K562 (cell line): ENCODE results near the gene WWC2. TPM values are rescaled to one million over a fixed set of nuclear protein-coding genes. Genes with fewer than 3 reads are reported as not detected.

Experiments
- ATAC-seq: fragments of 200-7000 bp; cut with Tn5 transposase; 3 replicates; pipeline ENCODE4 v1.9.1; 2020; ENCODE audit warnings: moderate library complexity
- BruUV-seq: library from RNA; stranded (reverse); fragments of 400-500 nt; replicated peaks from 2 replicates; lab custom pipeline; 2021; lab: Mats Ljungman, UMichigan
- CTCF ChIA-PET: fragments of 300-600 bp; formaldehyde crosslinking; extraction: SDS; loops from one replicate; lab custom pipeline; 2021; ENCODE audit warnings: low intra/inter-chr PET ratio; lab: Yijun Ruan, JAX
- POLR2A ChIA-PET: fragments of 300-600, 350-650 bp; sonication (Branson Sonifier 250); formaldehyde crosslinking; extraction: SDS; loops from one replicate; lab custom pipeline; 2021; ENCODE audit warnings: antibody characterized with exemption, inconsistent platforms; lab: Yijun Ruan, JAX
- DNase-seq, 4 experiments: peaks; one replicate each; pipeline versions ENCODE4 v3.0.0 to v3.0.0-alpha.2; 2011 to 2018; ENCODE audit warnings: low spot score in 3 of 4, mixed read lengths in 3 of 4; ENCODE audit errors: extremely low read depth in 1 of 4
- FAIRE-seq: peaks from 2 replicates; lab custom pipeline; 2011; peaks lifted over from hg19 to GRCh38; lab: Jason Lieb, UNC
- H2AFZ ChIP-seq: 2 replicates; pipeline ENCODE4 v1.6.0; 2011; ENCODE audit warnings: low read depth, low read length, control low read depth, inconsistent platforms
- H3K27ac ChIP-seq: fragments of 200-600 bp; 3 replicates; pipeline ENCODE4 v1.8.0; 2011; ENCODE audit warnings: low read depth, mild to moderate bottlenecking, control low read depth, inconsistent platforms, low read length, moderate library complexity, mixed read lengths; ENCODE audit errors: extremely low read depth
- H3K27me3 ChIP-seq, 2 experiments: fragments of 300-600 bp in 1 of 2; 2 replicates in 1 of 2; 3 replicates in 1 of 2; pipeline versions ENCODE4 v1.6.0 to v1.8.0; 2011; ENCODE audit warnings: inconsistent platforms in 2 of 2, low read length in 2 of 2, mild to moderate bottlenecking in 1 of 2, mixed read lengths in 1 of 2, moderate library complexity in 1 of 2; ENCODE audit not compliant: control insufficient read depth in 2 of 2, insufficient read depth in 2 of 2
- H3K36me3 ChIP-seq: fragments of 300-600 bp; 3 replicates; pipeline ENCODE4 v1.8.0; 2011; ENCODE audit warnings: mild to moderate bottlenecking, low read length, inconsistent platforms; ENCODE audit not compliant: control insufficient read depth, insufficient read depth
- H3K4me1 ChIP-seq, 2 experiments: fragments of 200-600 bp in 1 of 2; replicated peaks in 1 of 2; 2 replicates in 1 of 2; 3 replicates in 1 of 2; pipeline versions ENCODE4 v1.5.1 to v1.8.0; 2011; ENCODE audit warnings: inconsistent platforms in 2 of 2, low read length in 2 of 2, mild to moderate bottlenecking in 1 of 2, mixed read lengths in 1 of 2, moderate library complexity in 1 of 2; ENCODE audit not compliant: control insufficient read depth in 2 of 2, insufficient read depth in 2 of 2
- H3K4me2 ChIP-seq: 2 replicates; pipeline ENCODE4 v1.6.1; 2011; ENCODE audit warnings: low read length, control low read depth, inconsistent platforms, mixed read lengths; ENCODE audit not compliant: insufficient read depth
- H3K4me3 ChIP-seq: fragments of 200-600 bp; sonication (generic), shearing (Covaris generic); 2 replicates; pipeline ENCODE4 v1.5.1; 2016; ENCODE audit warnings: control low read depth, inconsistent platforms
- H3K79me2 ChIP-seq: fragments of 200-600 bp; 3 replicates; pipeline ENCODE4 v1.8.0; 2011; ENCODE audit warnings: low read length, inconsistent platforms; ENCODE audit not compliant: control insufficient read depth, insufficient read depth
- H3K9ac ChIP-seq, 2 experiments: 2 replicates each; pipeline versions ENCODE4 v1.6.0 to v1.6.1; 2011; ENCODE audit warnings: low read depth in 2 of 2, low read length in 2 of 2, control low read depth in 1 of 2, inconsistent platforms in 1 of 2, mild to moderate bottlenecking in 1 of 2, mixed read lengths in 1 of 2; ENCODE audit not compliant: insufficient read depth in 1 of 2
- H3K9me1 ChIP-seq: one replicate; pipeline ENCODE4 v1.6.0; 2011; ENCODE audit warnings: inconsistent platforms, mild to moderate bottlenecking, low read length, moderate library complexity; ENCODE audit not compliant: control insufficient read depth, insufficient read depth
- H3K9me3 ChIP-seq: replicated peaks from 2 replicates; pipeline ENCODE4 v1.5.1; 2011; ENCODE audit warnings: low read depth, low read length, inconsistent platforms; ENCODE audit not compliant: control insufficient read depth, insufficient read depth
- H4K20me1 ChIP-seq: replicated peaks from 2 replicates; pipeline ENCODE4 v1.6.1; 2011; ENCODE audit warnings: low read length, inconsistent platforms, mixed read lengths; ENCODE audit not compliant: control insufficient read depth, insufficient read depth
- ARID3B ChIP-seq: fragments of 250-450 bp; sonication (Bioruptor Pico); IDR thresholded peaks from 2 replicates; pipeline ENCODE4 v1.4.0; 2020; ENCODE audit warnings: borderline replicate concordance
- ATF3 ChIP-seq, 2 experiments: fragments of 450-650 bp in 1 of 2; sonication (generic) in 1 of 2; formaldehyde crosslinking in 1 of 2; IDR thresholded peaks in 1 of 2; conservative IDR thresholded peaks in 1 of 2; 2 replicates each; pipeline versions ENCODE4 v1.6.1 to v1.8.1; 2016 to 2023; ENCODE audit warnings: mild to moderate bottlenecking in 2 of 2, moderate library complexity in 2 of 2, inconsistent platforms in 1 of 2, missing genetic modification reagents in 1 of 2
- FOXK1 ChIP-seq: sonication (generic); formaldehyde crosslinking; IDR thresholded peaks from 2 replicates; pipeline ENCODE4 v1.8.0; 2022; ENCODE audit warnings: missing genetic modification reagents, mild to moderate bottlenecking, borderline replicate concordance
- PCBP2 ChIP-seq: fragments of 200-400 bp; formaldehyde crosslinking; IDR thresholded peaks from 2 replicates; pipeline ENCODE4 v1.6.1; 2018; ENCODE audit warnings: low read length, low read depth, mild to moderate bottlenecking, moderate library complexity; ENCODE audit not compliant: poor library complexity, severe bottlenecking
- PHB2 ChIP-seq: fragments of 450-650 bp; IDR thresholded peaks from 2 replicates; pipeline ENCODE4 v1.6.1; 2017; ENCODE audit warnings: low read depth
- SRSF7 ChIP-seq: fragments of 200-400 bp; formaldehyde crosslinking; optimal IDR thresholded peaks from 2 replicates; pipeline ENCODE3; 2017; ENCODE audit warnings: mild to moderate bottlenecking, low read depth, low read length
- TCFL5 ChIP-seq: fragments of 250-450 bp; sonication (Bioruptor Pico); conservative IDR thresholded peaks from 2 replicates; pipeline ENCODE4 v1.6.1; 2021; ENCODE audit warnings: mild to moderate bottlenecking, moderate library complexity, matching md5 sums
- THAP7 ChIP-seq: fragments of 250-450 bp; sonication (Bioruptor Pico); IDR thresholded peaks from 2 replicates; pipeline ENCODE4 v1.5.0; 2021
- U2AF1 ChIP-seq: fragments of 200-400 bp; formaldehyde crosslinking; optimal IDR thresholded peaks from 2 replicates; pipeline ENCODE3; 2017; ENCODE audit warnings: mild to moderate bottlenecking, low read depth, low read length, moderate library complexity
- ZNF609 ChIP-seq: sonication (generic); formaldehyde crosslinking; IDR thresholded peaks from 2 replicates; pipeline ENCODE4 v1.8.1; 2023; ENCODE audit warnings: missing genetic modification reagents, mild to moderate bottlenecking, borderline replicate concordance
- WGBS: fragments of 100-300 bp; shearing (Covaris generic); methylation state at CpG from one replicate; pipeline ENCODE4 v1.1.6; 2016; ENCODE audit warnings: low coverage, mixed read lengths; ENCODE audit not compliant: insufficient coverage; ENCODE audit errors: missing lambda C conversion rate; 5-methylcytosine and 5-hydroxymethylcytosine counted together
- in situ Hi-C: fragments of 300-500 bp; cut with MboI; formaldehyde crosslinking; loops from 4 replicates; pipeline ENCODE4 v1.15.0; 2018; ENCODE audit warnings: inconsistent platforms, mixed read lengths
- intact Hi-C: fragments of 100-400 bp; cut with micrococcal nuclease; formaldehyde crosslinking; loops from 2 replicates; pipeline ENCODE4 v1.14.2; 2022
- polyA plus RNA-seq, 8 experiments: library from polyadenylated mRNA; depleted of rRNA in 4 of 8; stranded (reverse) in 5 of 8; unstranded in 3 of 8; fragments of >200 nt; fragmentation: Nextera tagmentation in 2 of 8; fragmentation: Illumina TruSeq in 1 of 8; extraction: Ambion mirVana in 2 of 8; extraction: Trizol in 1 of 8; gene quantifications; 2 replicates each; pipeline versions ENCODE4 v1.2.1 to v1.2.3, GENCODE V29; 2011 to 2014; ENCODE audit warnings: inconsistent platforms in 1 of 8, missing spikeins in 1 of 8
- total RNA-seq, 7 experiments: library from RNA; depleted of rRNA in 6 of 7; stranded (reverse); fragments of >200 nt in 6 of 7; fragmentation: Illumina TruSeq in 2 of 7; extraction: Trizol in 2 of 7; gene quantifications; 2 replicates each; pipeline versions ENCODE4 v1.2.1 to v1.2.3, GENCODE V29; 2011 to 2021; ENCODE audit warnings: low replicate concordance in 1 of 7

Gene WWC2
- total and polyA plus RNA-seq, 9 of the 15 experiments (the other 6 are each of a cell fraction or from before 2014, with no cell fraction given), result 3.7 to 39.4 (median 19.6) TPM

GRCh38 chr4:183342541-183343533, 243.8 kb downstream of the WWC2 start:
- H3K9me1 ChIP-seq, result no peaks in the 10 kb centered on the region
- H3K79me2 ChIP-seq, result no peaks in the 10 kb centered on the region
- H2AFZ ChIP-seq, result no peak overlapping the region
- no TSS peak for BruUV-seq
- no peaks in the 10 kb centered on the region for H4K20me1 ChIP-seq
- no peaks in the 10 kb centered on the region for H3K9me3 ChIP-seq
- no peak overlapping the region for H3K4me2 ChIP-seq
- no peak overlapping the region for H3K4me3 ChIP-seq
- no peak overlapping the region for H3K27ac ChIP-seq
- no peak for FAIRE-seq
- intact Hi-C loops (no loop called here), in situ Hi-C loops (no loop called here)
- H3K4me1 ChIP-seq, result peaks cover 0 to 8% of the 10 kb centered on the region in 2 experiments; a peak in 2 of 5 replicates
- POLR2A ChIA-PET, result no interaction called here
- ATAC-seq, result no peak; the same call in 2 of the 3 replicates
- H3K9ac ChIP-seq, result no peak overlapping the region
- no peaks in the 10 kb centered on the region for H3K36me3 ChIP-seq
- 82% methylated on average over 17 of the region's 40 CpGs for WGBS
- CTCF ChIA-PET, result no interaction called here
- H3K27me3 ChIP-seq, result no peaks in the 10 kb centered on the region
- no peak for DNase-seq
- TF ChIP-seq PHB2 (no peak), TCFL5 (CRISPR knock-in tag) (no peak), FOXK1 (CRISPR knock-in tag) (no peak), U2AF1 (no peak), THAP7 (no peak), ATF3 (IDR thresholded peaks at IDR 0.05) (no peak), ATF3 (CRISPR knock-in tag; conservative IDR thresholded peaks at IDR 0.05) (no peak), PCBP2 (no peak), SRSF7 (no peak), ZNF609 (CRISPR knock-in tag) (no peak), ARID3B (CRISPR knock-in tag) (no peak)
